BLaER1 treated with 17β-estradiol and CSF1 and Interleukin-3, amounts not matched to agents 10 nM and 100 nM (cell line): Measurements from ENCODE around the gene PDGFC.

Source experiments
- H3K27ac ChIP-seq, 11 experiments: shearing (Covaris generic); formaldehyde crosslinking; 2 replicates each; pipeline ENCODE4 v1.8.1; 2022
- H3K27me3 ChIP-seq, 11 experiments: shearing (Covaris generic); formaldehyde crosslinking; 2 replicates each; pipeline ENCODE4 v1.8.1; 2022
- H3K36me3 ChIP-seq, 11 experiments: shearing (Covaris generic); formaldehyde crosslinking; 2 replicates each; pipeline ENCODE4 v1.8.1; 2022
- H3K4me1 ChIP-seq, 10 experiments: shearing (Covaris generic); formaldehyde crosslinking; 2 replicates each; pipeline ENCODE4 v1.8.1; 2022
- H3K4me2 ChIP-seq, 11 experiments: shearing (Covaris generic); formaldehyde crosslinking; 2 replicates each; pipeline ENCODE4 v1.8.1; 2022
- H3K4me3 ChIP-seq, 10 experiments: shearing (Covaris generic); formaldehyde crosslinking; 2 replicates each; pipeline ENCODE4 v1.8.1; 2022
- H3K9ac ChIP-seq, 11 experiments: shearing (Covaris generic); formaldehyde crosslinking; 2 replicates each; pipeline ENCODE4 v1.8.1; 2022
- H3K9me3 ChIP-seq, 11 experiments: shearing (Covaris generic); formaldehyde crosslinking; replicated peaks in 1 of 11; 2 replicates each; pipeline ENCODE4 v1.8.1; 2022
- H4K20me1 ChIP-seq, 11 experiments: shearing (Covaris generic); formaldehyde crosslinking; 2 replicates each; pipeline ENCODE4 v1.8.1; 2022
- Cebpa-rat ChIP-seq, 11 experiments: shearing (Covaris generic); IDR thresholded peaks; 2 replicates each; pipeline ENCODE4 v1.8.1; 2022

The PDGFC gene

GRCh38 chr4:156915221-156915620 is 56.4 kb downstream of the PDGFC start:
- TF ChIP-seq Cebpa-rat (IDR thresholded peaks at IDR 0.05), result no peak
- Histone ChIP-seq H3K27ac (no peak overlapping the region), H3K9ac (no peak overlapping the region), H3K36me3 (no peaks in the 10 kb centered on the region), H3K4me2 (peak overlapping the region in 1 of 11 experiments; percentile 2; a peak in 1 of 22 replicates), H3K4me1 (peaks cover 0 to 14% (median 0%) of the 10 kb centered on the region in 10 experiments; a peak in 1 of 20 replicates), H4K20me1 (no peaks in the 10 kb centered on the region), H3K9me3 (peaks cover 0 to 18% (median 9%) of the 10 kb centered on the region in 11 experiments; a peak in 14 of 22 replicates), H3K4me3 (no peak overlapping the region), H3K27me3 (no peaks in the 10 kb centered on the region)

DNA sequence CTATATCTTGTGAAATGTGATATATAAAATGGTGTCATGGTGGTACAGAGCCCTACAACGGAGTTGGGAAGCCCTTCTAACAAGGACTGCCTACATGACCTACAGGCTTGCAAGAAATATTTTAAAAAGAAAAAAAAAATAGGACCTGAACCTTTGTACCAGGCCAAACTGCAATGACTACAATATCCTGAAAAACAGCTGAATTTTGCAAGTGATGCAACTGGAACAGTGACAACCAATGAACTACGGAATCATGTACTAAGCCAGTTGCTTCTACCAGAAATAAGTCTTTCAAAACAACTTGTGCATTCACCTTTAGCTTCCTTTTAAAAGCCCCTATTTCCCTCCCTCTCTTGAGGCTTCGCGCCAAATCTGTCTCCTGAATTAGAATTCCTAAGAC is 58.4 kb downstream of the PDGFC start:
- H3K9ac ChIP-seq, result no peak overlapping the region
- peaks cover 0 to 18% (median 9%) of the 10 kb centered on the region in 11 experiments; a peak in 14 of 22 replicates for H3K9me3 ChIP-seq
- H3K36me3 ChIP-seq, result no peaks in the 10 kb centered on the region
- TF ChIP-seq Cebpa-rat (IDR thresholded peaks at IDR 0.05), result no peak
- H3K4me3 ChIP-seq, result no peak overlapping the region
- H3K4me2 ChIP-seq, result no peak overlapping the region
- peaks cover 0 to 17% (median 0%) of the 10 kb centered on the region in 10 experiments; a peak in 1 of 20 replicates for H3K4me1 ChIP-seq
- no peaks in the 10 kb centered on the region for H3K27me3 ChIP-seq
- no peak overlapping the region for H3K27ac ChIP-seq
- H4K20me1 ChIP-seq, result no peaks in the 10 kb centered on the region

GRCh38 chr4:156909010-156909409 is 62.6 kb downstream of the PDGFC start:
- H3K4me1 ChIP-seq, result peaks cover 0 to 8% (median 0%) of the 10 kb centered on the region in 10 experiments; a peak in 1 of 20 replicates
- no peaks in the 10 kb centered on the region for H3K36me3 ChIP-seq
- no peak for TF ChIP-seq Cebpa-rat (IDR thresholded peaks at IDR 0.05)
- no peaks in the 10 kb centered on the region for H4K20me1 ChIP-seq
- H3K9ac ChIP-seq, result no peak overlapping the region
- no peak overlapping the region for H3K4me3 ChIP-seq
- H3K27me3 ChIP-seq, result no peaks in the 10 kb centered on the region
- H3K9me3 ChIP-seq, result peaks cover 0 to 14% (median 9%) of the 10 kb centered on the region in 11 experiments; a peak in 14 of 22 replicates
- H3K27ac ChIP-seq, result no peak overlapping the region
- no peak overlapping the region for H3K4me2 ChIP-seq

DNA sequence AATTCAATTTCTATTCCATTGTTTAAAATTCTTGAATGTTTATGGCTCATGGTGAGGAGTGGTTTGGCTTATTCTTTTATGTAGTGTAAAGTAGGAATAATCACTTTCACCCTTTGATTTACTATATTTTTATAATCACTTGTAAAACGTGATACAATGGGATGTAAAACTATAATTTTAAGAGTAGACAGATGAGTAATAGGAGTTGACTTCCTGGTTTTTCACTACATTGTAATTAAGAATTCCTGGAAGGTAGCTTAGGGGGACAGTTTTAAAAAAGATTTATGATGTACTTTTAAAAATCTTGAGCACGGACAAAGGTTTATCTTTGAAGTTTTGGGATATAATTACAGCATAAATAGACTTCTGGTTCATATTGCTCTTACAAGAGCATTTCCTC is 65.3 kb downstream of the PDGFC start:
- no peak overlapping the region for H3K4me3 ChIP-seq
- H3K36me3 ChIP-seq, result no peaks in the 10 kb centered on the region
- H3K27ac ChIP-seq, result no peak overlapping the region
- H3K4me2 ChIP-seq, result no peak overlapping the region
- H3K27me3 ChIP-seq, result no peaks in the 10 kb centered on the region
- H3K9me3 ChIP-seq, result no peaks in the 10 kb centered on the region
- H3K4me1 ChIP-seq, result peaks cover 0 to 18% (median 3%) of the 10 kb centered on the region in 10 experiments; a peak in 10 of 20 replicates
- no peaks in the 10 kb centered on the region for H4K20me1 ChIP-seq
- H3K9ac ChIP-seq, result no peak overlapping the region
- no peak for TF ChIP-seq Cebpa-rat (IDR thresholded peaks at IDR 0.05)

GRCh38 chr4:156901871-156902270 is 69.7 kb downstream of the PDGFC start:
- H3K27ac ChIP-seq, result peak overlapping the region in 3 of 11 experiments; percentile 1 to 60 (median 53); a peak in 3 of 22 replicates
- no peaks in the 10 kb centered on the region; a peak in 1 of 22 replicates for H3K9me3 ChIP-seq
- no peaks in the 10 kb centered on the region for H4K20me1 ChIP-seq
- peak overlapping the region in 1 of 11 experiments; percentile 17; a peak in 1 of 22 replicates for H3K9ac ChIP-seq
- peaks cover 0 to 49% (median 16%) of the 10 kb centered on the region in 10 experiments; a peak in 12 of 20 replicates for H3K4me1 ChIP-seq
- TF ChIP-seq Cebpa-rat (IDR thresholded peaks at IDR 0.05), result no peak
- no peaks in the 10 kb centered on the region for H3K27me3 ChIP-seq
- H3K4me2 ChIP-seq, result peak overlapping the region in 5 of 11 experiments; percentile 51 to 73 (median 70); a peak in 10 of 22 replicates
- no peaks in the 10 kb centered on the region for H3K36me3 ChIP-seq
- H3K4me3 ChIP-seq, result no peak overlapping the region; a peak in 1 of 20 replicates

DNA sequence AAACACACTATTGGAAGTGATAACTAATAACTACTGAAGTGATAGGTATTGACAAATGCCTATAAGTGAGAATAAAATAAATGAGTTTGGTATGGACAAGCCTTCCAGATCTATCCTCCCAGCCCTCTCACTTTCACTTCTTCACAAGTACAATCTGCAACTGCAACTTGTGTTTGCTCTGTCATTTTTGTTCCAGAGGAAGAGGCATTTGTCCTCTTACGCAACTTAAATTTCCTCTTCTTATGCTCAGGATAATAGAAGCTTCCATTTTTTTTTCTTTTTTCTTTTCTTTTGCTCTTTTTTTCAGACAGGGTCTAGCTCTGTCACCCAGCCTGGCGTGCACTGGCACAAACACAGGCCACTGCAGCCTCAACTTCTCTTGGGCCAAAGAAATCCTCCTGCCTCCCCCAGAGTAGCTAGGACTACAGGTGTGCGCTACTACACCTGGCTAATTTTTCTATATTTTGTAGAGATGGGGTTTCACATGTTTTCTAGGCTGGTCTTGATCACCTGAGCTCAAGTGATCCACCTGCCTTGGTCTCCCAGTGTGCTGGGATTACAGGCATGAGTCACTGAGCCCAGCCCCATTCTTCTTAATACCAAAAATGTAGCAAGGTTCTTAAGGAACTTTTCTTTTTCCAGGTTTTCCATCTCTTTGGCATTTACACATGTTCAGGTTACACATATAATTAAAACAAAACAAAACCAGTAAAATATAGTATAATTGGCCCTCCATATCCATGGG is 73.1 kb downstream of the PDGFC start:
- peak overlapping the region in 8 of 11 experiments; percentile 17 to 85 (median 69); a peak in 13 of 22 replicates for H3K4me2 ChIP-seq
- H3K27me3 ChIP-seq, result no peaks in the 10 kb centered on the region
- peak overlapping the region in 1 of 11 experiments; percentile 36; a peak in 1 of 22 replicates for H3K9ac ChIP-seq
- H3K4me3 ChIP-seq, result peak overlapping the region in 2 of 10 experiments; percentile 18 to 20; a peak in 2 of 20 replicates
- H3K9me3 ChIP-seq, result no peaks in the 10 kb centered on the region; a peak in 1 of 22 replicates
- no peaks in the 10 kb centered on the region for H4K20me1 ChIP-seq
- TF ChIP-seq Cebpa-rat (IDR thresholded peaks at IDR 0.05), result peak in 8 of 11 experiments; percentile 22 to 79 (median 54); a peak in 8 of 22 replicates
- peak overlapping the region in 6 of 11 experiments; percentile 7 to 56 (median 38); a peak in 9 of 22 replicates for H3K27ac ChIP-seq
- H3K4me1 ChIP-seq, result peaks cover 0 to 51% (median 16%) of the 10 kb centered on the region in 10 experiments; a peak in 12 of 20 replicates
- no peaks in the 10 kb centered on the region for H3K36me3 ChIP-seq

GRCh38 chr4:156896527-156896926 is 75.1 kb downstream of the PDGFC start:
- H3K27me3 ChIP-seq, result no peaks in the 10 kb centered on the region
- H4K20me1 ChIP-seq, result no peaks in the 10 kb centered on the region
- H3K4me2 ChIP-seq, result no peak overlapping the region; a peak in 1 of 22 replicates
- no peak overlapping the region for H3K27ac ChIP-seq
- H3K9me3 ChIP-seq, result no peaks in the 10 kb centered on the region; a peak in 1 of 22 replicates
- no peak overlapping the region for H3K9ac ChIP-seq
- peaks cover 0 to 38% (median 14%) of the 10 kb centered on the region in 10 experiments; a peak in 12 of 20 replicates for H3K4me1 ChIP-seq
- TF ChIP-seq Cebpa-rat (IDR thresholded peaks at IDR 0.05), result no peak
- no peak overlapping the region for H3K4me3 ChIP-seq
- no peaks in the 10 kb centered on the region for H3K36me3 ChIP-seq

- no peak overlapping the region for H3K9ac ChIP-seq
- H3K27ac ChIP-seq, result no peak overlapping the region
- H4K20me1 ChIP-seq, result no peaks in the 10 kb centered on the region
- peaks cover 0 to 27% (median 11%) of the 10 kb centered on the region in 10 experiments; a peak in 12 of 20 replicates for H3K4me1 ChIP-seq
- H3K4me2 ChIP-seq, result no peak overlapping the region
- TF ChIP-seq Cebpa-rat (IDR thresholded peaks at IDR 0.05), result no peak
- H3K9me3 ChIP-seq, result no peaks in the 10 kb centered on the region; a peak in 1 of 22 replicates
- H3K4me3 ChIP-seq, result no peak overlapping the region
- no peaks in the 10 kb centered on the region for H3K36me3 ChIP-seq
- H3K27me3 ChIP-seq, result no peaks in the 10 kb centered on the region
Observed at GRCh38 chr4:156894234-156894633, 77.4 kb downstream of the PDGFC start.

- Histone ChIP-seq H3K4me2 (no peak overlapping the region), H3K4me1 (peaks cover 0 to 13% (median under 1%) of the 10 kb centered on the region in 10 experiments; a peak in 10 of 20 replicates), H3K9me3 (no peaks in the 10 kb centered on the region; a peak in 1 of 22 replicates), H3K36me3 (no peaks in the 10 kb centered on the region), H3K9ac (no peak overlapping the region), H3K27ac (no peak overlapping the region), H3K4me3 (no peak overlapping the region), H4K20me1 (no peaks in the 10 kb centered on the region), H3K27me3 (no peaks in the 10 kb centered on the region)
- TF ChIP-seq Cebpa-rat (IDR thresholded peaks at IDR 0.05), result no peak
Observed at GRCh38 chr4:156892805-156893204, 78.8 kb downstream of the PDGFC start.
